ENCODE data around the gene SPPL2B. TPM values are rescaled to one million over a fixed set of nuclear protein-coding genes. Genes with fewer than 3 reads are reported as not detected.

Gene SPPL2B
- total RNA-seq, 2 donors from 2014 or later: 54.0 to 87.1 TPM

- no peak for DNase-seq (ENCODE audit: low spot score)
- Histone ChIP-seq H3K36me3 (no peaks in the 10 kb centered on the region), H3K4me3 (peak overlapping the region in 1 of 2 donors; percentile 22), H3K27ac (no peak overlapping the region), H3K9me3 (no peaks in the 10 kb centered on the region), H3K4me1 (replicated peaks) (peaks cover 20% of the 10 kb centered on the region), H3K27me3 (replicated peaks; ENCODE audit: insufficient read depth) (peaks cover 18% of the 10 kb centered on the region)
- TF ChIP-seq CTCF (IDR thresholded peaks at IDR 0.05): no peak
- TF ChIP-seq POLR2AphosphoS5 (IDR thresholded peaks at IDR 0.05): no peak
- no peak for TF ChIP-seq POLR2A (IDR thresholded peaks at IDR 0.05)
- intact Hi-C loops (cut with DNase I): no loop called here
- 20% methylated on average over 35 of the region's 67 CpGs for WGBS
Observed at GRCh38 chr19:2291185-2291751, 37.2 kb upstream of the SPPL2B start.

- intact Hi-C loops (cut with DNase I): no loop called here
- H3K4me1 ChIP-seq (replicated peaks): peaks cover 17% of the 10 kb centered on the region
- 16% methylated on average over 21 of the region's 26 CpGs for WGBS
- TF ChIP-seq POLR2A (IDR thresholded peaks at IDR 0.05) (no peak), CTCF (IDR thresholded peaks at IDR 0.05) (no peak), POLR2AphosphoS5 (IDR thresholded peaks at IDR 0.05) (no peak)
- DNase-seq (ENCODE audit: low spot score): no peak
- H3K4me3 ChIP-seq: no peak overlapping the region
- no peaks in the 10 kb centered on the region for H3K36me3 ChIP-seq
- no peak overlapping the region for H3K27ac ChIP-seq
- H3K27me3 ChIP-seq (replicated peaks; ENCODE audit: insufficient read depth): peaks cover 13% of the 10 kb centered on the region
- no peaks in the 10 kb centered on the region for H3K9me3 ChIP-seq
Observed at GRCh38 chr19:2294687-2295335, 33.7 kb upstream of the SPPL2B start.

- no peaks in the 10 kb centered on the region for H3K9me3 ChIP-seq
- TF ChIP-seq CTCF (IDR thresholded peaks at IDR 0.05) (no peak), POLR2A (IDR thresholded peaks at IDR 0.05) (no peak), POLR2AphosphoS5 (IDR thresholded peaks at IDR 0.05) (no peak)
- H3K27me3 ChIP-seq (replicated peaks; ENCODE audit: insufficient read depth): peaks cover 8% of the 10 kb centered on the region
- WGBS: 86% methylated on average over 16 of the region's 16 CpGs
- H3K27ac ChIP-seq: no peak overlapping the region
- no peaks in the 10 kb centered on the region for H3K36me3 ChIP-seq
- intact Hi-C loops (cut with DNase I): no loop called here
- H3K4me3 ChIP-seq: no peak overlapping the region
- no peak for DNase-seq (ENCODE audit: low spot score)
- H3K4me1 ChIP-seq (replicated peaks): peaks cover 4% of the 10 kb centered on the region
Observed at GRCh38 chr19:2296141-2296540, 32.3 kb upstream of the SPPL2B start.

- H3K4me1 ChIP-seq (replicated peaks): no peaks in the 10 kb centered on the region
- no peak overlapping the region for H3K4me3 ChIP-seq
- DNase-seq (ENCODE audit: low spot score): no peak
- H3K27ac ChIP-seq: no peak overlapping the region
- TF ChIP-seq POLR2AphosphoS5 (IDR thresholded peaks at IDR 0.05): no peak
- TF ChIP-seq CTCF (IDR thresholded peaks at IDR 0.05): no peak
- TF ChIP-seq POLR2A (IDR thresholded peaks at IDR 0.05): no peak
- intact Hi-C loops (cut with DNase I): no loop called here
- H3K9me3 ChIP-seq: no peaks in the 10 kb centered on the region
- 77% methylated on average over 17 of the region's 17 CpGs for WGBS
- peaks cover 13% of the 10 kb centered on the region for H3K27me3 ChIP-seq (replicated peaks; ENCODE audit: insufficient read depth)
- no peaks in the 10 kb centered on the region for H3K36me3 ChIP-seq
Observed at GRCh38 chr19:2300533-2300932, 28.0 kb upstream of the SPPL2B start.
